ENCODE measurements around the gene PXDN.

GRCh38 chr2:1721706-1722646, 22.3 kb downstream of the PXDN start:
- TF ChIP-seq CTCF (conservative IDR thresholded peaks at IDR 0.05; ENCODE audit: low read length) (no peak), EZH2phosphoT487 (IDR thresholded peaks at IDR 0.05; ENCODE audit: borderline replicate concordance) (no peak)

Data from Loucy (cell line).